NCI-H1694 treated with DMSO at 0.1 percent for 48 hours (cell line): ENCODE results near the gene EPB42.
"Not testable (repeated sequence)": the region's sequence is repeated elsewhere in the genome, so short reads cannot be mapped to it uniquely, and the experiment has no call there.

Experiments used
- DNase-seq: peaks from one replicate; lab custom pipeline; 2025; lab: John Stamatoyannopoulos, UW

Gene EPB42

GRCh38 chr15:43241100-43241499, 20.3 kb upstream of the EPB42 start:
- DNase-seq, result no peak

- no peak for DNase-seq
Measured at GRCh38 chr15:43239732-43240491, 19.1 kb upstream of the EPB42 start.

GRCh38 chr15:43238671-43239131, 17.9 kb upstream of the EPB42 start:
- no peak for DNase-seq

- DNase-seq, result no peak
Measured at GRCh38 chr15:43237842-43238470, 17.1 kb upstream of the EPB42 start.

GRCh38 chr15:43235536-43235935, 14.7 kb upstream of the EPB42 start:
- DNase-seq, result no peak

- DNase-seq, result no peak
Measured at GRCh38 chr15:43232289-43232874, 11.6 kb upstream of the EPB42 start.

- no peak for DNase-seq
Measured at GRCh38 chr15:43230640-43231115, 9.9 kb upstream of the EPB42 start.

GRCh38 chr15:43229977-43230376, 9.2 kb upstream of the EPB42 start:
- no peak for DNase-seq

- DNase-seq, result no peak
Measured at GRCh38 chr15:43226436-43227305, 5.9 kb upstream of the EPB42 start.

- not testable (repeated sequence) for DNase-seq
Measured at GRCh38 chr15:43225950-43226255, 5.1 kb upstream of the EPB42 start.

- peak; percentile 14 for DNase-seq
Measured at GRCh38 chr15:43225201-43225949, 4.6 kb upstream of the EPB42 start.

- DNase-seq, result no peak
Measured at GRCh38 chr15:43221422-43221821, 604 bp upstream of the EPB42 start.

GRCh38 chr15:43219929-43220928, 589 bp downstream of the EPB42 start:
- no peak for DNase-seq

GRCh38 chr15:43218908-43219706, 1.7 kb downstream of the EPB42 start:
- no peak for DNase-seq

- no peak for DNase-seq
Measured at GRCh38 chr15:43215961-43216360, 4.9 kb downstream of the EPB42 start.

GRCh38 chr15:43214592-43215295, 6.1 kb downstream of the EPB42 start:
- no peak for DNase-seq

GRCh38 chr15:43214169-43214568, 6.6 kb downstream of the EPB42 start:
- no peak for DNase-seq

GRCh38 chr15:43213466-43213865, 7.4 kb downstream of the EPB42 start:
- DNase-seq, result no peak

- no peak for DNase-seq
Measured at GRCh38 chr15:43212951-43213350, 7.9 kb downstream of the EPB42 start.
